Smooth muscle cell (in vitro differentiated cells): Measurements from ENCODE around the gene POLR3K. TPM values are rescaled to one million over a fixed set of nuclear protein-coding genes. Genes with fewer than 3 reads are reported as not detected.

ENCODE experiments used
- DNase-seq: peaks from one replicate; lab custom pipeline; 2025; ENCODE audit not compliant: unreplicated experiment; lab: John Stamatoyannopoulos, UW
- H2AFZ ChIP-seq: fragments of 200-600 bp; sonication (generic); 2 replicates; pipeline ENCODE4 v1.6.0; 2016; ENCODE audit warnings: antibody characterized with exemption, low read depth, mild to moderate bottlenecking
- H3F3A ChIP-seq: fragments of 200-600 bp; sonication (generic); 2 replicates; pipeline ENCODE4 v1.6.0; 2017; ENCODE audit warnings: antibody characterized with exemption, low read depth
- H3K27ac ChIP-seq: fragments of 200-600 bp; sonication (generic); 2 replicates; pipeline ENCODE4 v1.5.1; 2016; ENCODE audit warnings: low read depth, mild to moderate bottlenecking
- H3K27me3 ChIP-seq: fragments of 200-600 bp; sonication (generic); 2 replicates; pipeline ENCODE4 v1.6.1; 2016; ENCODE audit warnings: low read depth, mild to moderate bottlenecking
- H3K36me3 ChIP-seq: fragments of 200-600 bp; sonication (generic); 2 replicates; pipeline ENCODE4 v1.5.1; 2016; ENCODE audit warnings: low read depth
- H3K4me1 ChIP-seq: fragments of 200-600 bp; sonication (generic); 2 replicates; pipeline ENCODE4 v1.5.1; 2016; ENCODE audit warnings: low read depth
- H3K4me2 ChIP-seq: fragments of 200-600 bp; sonication (generic); 2 replicates; pipeline ENCODE4 v1.6.0; 2016; ENCODE audit warnings: mild to moderate bottlenecking
- H3K4me3 ChIP-seq: fragments of 200-600 bp; sonication (generic); 2 replicates; pipeline ENCODE4 v1.5.1; 2016; ENCODE audit warnings: mild to moderate bottlenecking
- H3K79me2 ChIP-seq: fragments of 200-600 bp; sonication (generic); 2 replicates; pipeline ENCODE4 v1.6.0; 2016; ENCODE audit warnings: low read depth, mild to moderate bottlenecking
- H3K9ac ChIP-seq: fragments of 200-600 bp; sonication (generic); 2 replicates; pipeline ENCODE4 v1.6.0; 2016; ENCODE audit warnings: low read depth
- H3K9me3 ChIP-seq: fragments of 200-600 bp; sonication (generic); replicated peaks from 2 replicates; pipeline ENCODE4 v1.5.1; 2016; ENCODE audit warnings: low read depth
- H4K20me1 ChIP-seq: fragments of 200-600 bp; sonication (generic); 2 replicates; pipeline ENCODE4 v1.6.0; 2016; ENCODE audit warnings: low read depth
- CTCF ChIP-seq: fragments of 200-600 bp; sonication (generic); IDR thresholded peaks from 2 replicates; pipeline ENCODE4 v1.5.1; 2017; ENCODE audit warnings: borderline replicate concordance, mild to moderate bottlenecking, antibody characterized with exemption; ENCODE audit not compliant: insufficient read depth, poor library complexity, severe bottlenecking
- WGBS: methylation state at CpG from one replicate; pipeline ENCODE4 v1.1.7; 2016; ENCODE audit warnings: low lambda C conversion rate; 5-methylcytosine and 5-hydroxymethylcytosine counted together
- polyA plus RNA-seq: library from polyadenylated mRNA; unstranded; fragments of >200 nt; fragmentation: Nextera tagmentation; extraction: Ambion mirVana; gene quantifications from 2 replicates; pipeline ENCODE4 v1.2.1, GENCODE V29; 2016
- total RNA-seq: library from RNA; depleted of rRNA; stranded (reverse); fragments of >200 nt; gene quantifications from 2 replicates; pipeline ENCODE4 v1.2.3, GENCODE V29; 2014

The POLR3K gene
- total and polyA plus RNA-seq, 2 experiments from 2014 or later: 2.9 to 10.5 TPM

- H3F3A ChIP-seq: peaks cover 31% of the 10 kb centered on the region
- H2AFZ ChIP-seq: peak overlapping the region; percentile 69
- H3K36me3 ChIP-seq: no peaks in the 10 kb centered on the region
- DNase-seq: peak; percentile 66
- WGBS: 15% methylated on average over 30 of the region's 31 CpGs
- H3K9me3 ChIP-seq: no peaks in the 10 kb centered on the region
- peak overlapping the region; percentile 77 for H3K27ac ChIP-seq
- H3K27me3 ChIP-seq: no peaks in the 10 kb centered on the region
- H3K4me2 ChIP-seq: peak overlapping the region; percentile 97
- H4K20me1 ChIP-seq: no peaks in the 10 kb centered on the region
- peak overlapping the region; percentile 66 for H3K4me3 ChIP-seq
- no peaks in the 10 kb centered on the region for H3K79me2 ChIP-seq
- H3K9ac ChIP-seq: peak overlapping the region; percentile 76
- TF ChIP-seq CTCF: no peak
- peaks cover 39% of the 10 kb centered on the region for H3K4me1 ChIP-seq
Observed at GRCh38 chr16:77273-77806, 23.9 kb upstream of the POLR3K start.

GRCh38 chr16:76535-77272 lies 23.3 kb upstream of the POLR3K start:
- Histone ChIP-seq H3K9ac (peak overlapping the region; percentile 76), H3K79me2 (no peaks in the 10 kb centered on the region), H3F3A (peaks cover 31% of the 10 kb centered on the region), H3K27me3 (no peaks in the 10 kb centered on the region), H4K20me1 (no peaks in the 10 kb centered on the region), H3K36me3 (no peaks in the 10 kb centered on the region), H2AFZ (no peak overlapping the region), H3K27ac (peak overlapping the region; percentile 77), H3K4me1 (peaks cover 39% of the 10 kb centered on the region), H3K4me3 (peak overlapping the region; percentile 66), H3K9me3 (no peaks in the 10 kb centered on the region), H3K4me2 (peak overlapping the region; percentile 97)
- peak; percentile 42 for DNase-seq
- 37% methylated on average over 13 of the region's 13 CpGs for WGBS
- TF ChIP-seq CTCF: no peak

GRCh38 chr16:75580-76501 lies 22.4 kb upstream of the POLR3K start:
- Histone ChIP-seq H3K4me1 (peaks cover 46% of the 10 kb centered on the region), H3K4me3 (no peak overlapping the region), H3K9ac (no peak overlapping the region), H2AFZ (no peak overlapping the region), H4K20me1 (peaks cover 5% of the 10 kb centered on the region), H3F3A (peaks cover 31% of the 10 kb centered on the region), H3K4me2 (peak overlapping the region; percentile 97), H3K27me3 (no peaks in the 10 kb centered on the region), H3K36me3 (no peaks in the 10 kb centered on the region), H3K27ac (peak overlapping the region; percentile 77), H3K79me2 (peaks cover 7% of the 10 kb centered on the region), H3K9me3 (no peaks in the 10 kb centered on the region)
- 33% methylated on average over 11 of the region's 11 CpGs for WGBS
- DNase-seq: peak; percentile 42
- TF ChIP-seq CTCF: no peak
